ENCODE results near the gene PROC. TPM values are rescaled to one million over a fixed set of nuclear protein-coding genes. Genes with fewer than 3 reads are reported as not detected.

The PROC gene
- total and polyA plus RNA-seq, 9 of the 15 experiments (the other 6 are each of a cell fraction or from before 2014, with no cell fraction given), result not detected

- no peak overlapping the region for H3K27ac ChIP-seq (ENCODE audit: extremely low read depth, low read depth, low read length)
- WGBS (ENCODE audit: insufficient coverage, low coverage, missing lambda C conversion rate), result 49% methylated on average over 9 of the region's 9 CpGs
- H3K9ac ChIP-seq (ENCODE audit: insufficient read depth in 1 of 2, low read depth in 2 of 2, low read length in 2 of 2), result no peak overlapping the region
- H3K4me1 ChIP-seq (replicated peaks in 1 of 2; ENCODE audit: control insufficient read depth in 2 of 2, insufficient read depth in 2 of 2, low read length in 2 of 2), result peaks cover 15 to 16% of the 10 kb centered on the region in 2 experiments
- H3K36me3 ChIP-seq (ENCODE audit: control insufficient read depth, insufficient read depth, low read length), result no peaks in the 10 kb centered on the region
- in situ Hi-C loops (cut with MboI), result no loop called here
- FAIRE-seq, result no peak
- H3K4me3 ChIP-seq, result no peak overlapping the region
- no peaks in the 10 kb centered on the region for H3K9me1 ChIP-seq (ENCODE audit: control insufficient read depth, insufficient read depth, low read length)
- H3K9me3 ChIP-seq (replicated peaks; ENCODE audit: control insufficient read depth, insufficient read depth, low read depth, low read length), result no peaks in the 10 kb centered on the region
- H3K79me2 ChIP-seq (ENCODE audit: control insufficient read depth, insufficient read depth, low read length), result no peaks in the 10 kb centered on the region
- no peak overlapping the region for H3K4me2 ChIP-seq (ENCODE audit: insufficient read depth, low read length)
- DNase-seq (ENCODE audit: extremely low read depth in 1 of 4, low spot score in 3 of 4), result no peak
- no peak overlapping the region for H2AFZ ChIP-seq (ENCODE audit: low read depth, low read length)
- ATAC-seq, result no peak
- H3K27me3 ChIP-seq (ENCODE audit: control insufficient read depth in 2 of 2, insufficient read depth in 2 of 2, low read length in 2 of 2), result no peaks in the 10 kb centered on the region
- TF ChIP-seq FOXJ3 (CRISPR knock-in tag; IDR thresholded peaks at IDR 0.05) (no peak), ZNF133 (CRISPR knock-in tag; IDR thresholded peaks at IDR 0.05) (no peak), ZKSCAN8 (CRISPR knock-in tag; IDR thresholded peaks at IDR 0.05) (no peak), CCNT2 (IDR thresholded peaks at IDR 0.05; ENCODE audit: borderline replicate concordance, extremely low read depth, insufficient read length, low read depth, low read length) (no peak), SREBF2 (CRISPR knock-in tag; IDR thresholded peaks at IDR 0.05) (no peak), SIN3A (IDR thresholded peaks at IDR 0.05; ENCODE audit: borderline replicate concordance in 2 of 2, control insufficient read depth in 1 of 2, low read depth in 2 of 2, low read length in 2 of 2) (no peak), RAD51 (IDR thresholded peaks at IDR 0.05; ENCODE audit: borderline replicate concordance, low read depth) (no peak), TEAD2 (tag; IDR thresholded peaks at IDR 0.05) (no peak), CC2D1A (IDR thresholded peaks at IDR 0.05) (no peak), ZBTB8A (IDR thresholded peaks at IDR 0.05; ENCODE audit: partially characterized antibody) (no peak), CLOCK (CRISPR knock-in tag; IDR thresholded peaks at IDR 0.05; ENCODE audit: borderline replicate concordance) (no peak), NFRKB (IDR thresholded peaks at IDR 0.05; ENCODE audit: low read depth) (no peak), MIER1 (IDR thresholded peaks at IDR 0.05; ENCODE audit: low read depth) (no peak), ZSCAN32 (CRISPR knock-in tag; IDR thresholded peaks at IDR 0.05) (no peak), TRIM28 (IDR thresholded peaks at IDR 0.05) (no peak), TAF7 (tag; IDR thresholded peaks at IDR 0.05) (no peak)
- TF ChIP-seq, protein P1, sequence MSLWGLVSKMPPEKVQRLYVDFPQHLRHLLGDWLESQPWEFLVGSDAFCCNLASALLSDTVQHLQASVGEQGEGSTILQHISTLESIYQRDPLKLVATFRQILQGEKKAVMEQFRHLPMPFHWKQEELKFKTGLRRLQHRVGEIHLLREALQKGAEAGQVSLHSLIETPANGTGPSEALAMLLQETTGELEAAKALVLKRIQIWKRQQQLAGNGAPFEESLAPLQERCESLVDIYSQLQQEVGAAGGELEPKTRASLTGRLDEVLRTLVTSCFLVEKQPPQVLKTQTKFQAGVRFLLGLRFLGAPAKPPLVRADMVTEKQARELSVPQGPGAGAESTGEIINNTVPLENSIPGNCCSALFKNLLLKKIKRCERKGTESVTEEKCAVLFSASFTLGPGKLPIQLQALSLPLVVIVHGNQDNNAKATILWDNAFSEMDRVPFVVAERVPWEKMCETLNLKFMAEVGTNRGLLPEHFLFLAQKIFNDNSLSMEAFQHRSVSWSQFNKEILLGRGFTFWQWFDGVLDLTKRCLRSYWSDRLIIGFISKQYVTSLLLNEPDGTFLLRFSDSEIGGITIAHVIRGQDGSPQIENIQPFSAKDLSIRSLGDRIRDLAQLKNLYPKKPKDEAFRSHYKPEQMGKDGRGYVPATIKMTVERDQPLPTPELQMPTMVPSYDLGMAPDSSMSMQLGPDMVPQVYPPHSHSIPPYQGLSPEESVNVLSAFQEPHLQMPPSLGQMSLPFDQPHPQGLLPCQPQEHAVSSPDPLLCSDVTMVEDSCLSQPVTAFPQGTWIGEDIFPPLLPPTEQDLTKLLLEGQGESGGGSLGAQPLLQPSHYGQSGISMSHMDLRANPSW (CRISPR knock-in tag; IDR thresholded peaks at IDR 0.05), result no peak
- ChIA-PET CTCF (ENCODE audit: low intra/inter-chr PET ratio) (no interaction called here), POLR2A (no interaction called here)
- intact Hi-C loops (cut with micrococcal nuclease), result no loop called here
- no peaks in the 10 kb centered on the region for H4K20me1 ChIP-seq (replicated peaks; ENCODE audit: control insufficient read depth, insufficient read depth, low read length)
- BruUV-seq (replicated peaks), result no TSS peak
Measured at GRCh38 chr2:127400533-127400896, 17.7 kb upstream of the PROC start.
